HCT116 (cell line): ENCODE results near the gene CDC14A.

ENCODE experiments used
- CTCF ChIP-seq, 3 experiments: fragments of 200-600 bp in 1 of 3; sonication (generic) in 1 of 3; IDR thresholded peaks in 2 of 3; conservative IDR thresholded peaks in 1 of 3; 2 replicates each; pipeline ENCODE4 v1.5.1; 2012 to 2017; ENCODE audit warnings: low read depth in 2 of 3, low read length in 2 of 3, antibody characterized with exemption in 1 of 3, borderline replicate concordance in 1 of 3, control low read depth in 1 of 3, mild to moderate bottlenecking in 1 of 3, mixed read lengths in 1 of 3, mixed run types in 1 of 3, moderate library complexity in 1 of 3; ENCODE audit not compliant: insufficient read depth in 1 of 3
- EGR1 ChIP-seq: IDR thresholded peaks from 2 replicates; pipeline ENCODE4 v1.6.1; 2012; ENCODE audit warnings: low read depth
- EZH2 ChIP-seq: fragments of 200-600 bp; sonication (generic); IDR thresholded peaks from 2 replicates; pipeline ENCODE4 v1.6.1; 2017; ENCODE audit warnings: antibody characterized with exemption, mixed run types
- EZH2phosphoT487 ChIP-seq: fragments of 200-600 bp; IDR thresholded peaks from 2 replicates; pipeline ENCODE4 v1.6.1; 2018; ENCODE audit warnings: antibody characterized with exemption, borderline replicate concordance
- FOSL1 ChIP-seq: IDR thresholded peaks from 2 replicates; pipeline ENCODE4 v1.6.1; 2012; ENCODE audit warnings: low read depth
- JUND ChIP-seq: IDR thresholded peaks from 2 replicates; pipeline ENCODE4 v1.6.1; 2012
- MAX ChIP-seq: IDR thresholded peaks from 2 replicates; pipeline ENCODE4 v1.6.1; 2012
- POLR2A ChIP-seq: IDR thresholded peaks from 2 replicates; pipeline ENCODE4 v1.7.0; 2011; ENCODE audit warnings: borderline replicate concordance; ENCODE audit not compliant: insufficient read depth, insufficient read length; ENCODE audit errors: extremely low read depth
- RAD21 ChIP-seq: IDR thresholded peaks from 2 replicates; pipeline ENCODE4 v1.6.1; 2012; ENCODE audit warnings: low read depth, mild to moderate bottlenecking
- REST ChIP-seq: IDR thresholded peaks from 2 replicates; pipeline ENCODE4 v1.6.1; 2012; ENCODE audit warnings: low read depth
- SP1 ChIP-seq: IDR thresholded peaks from 2 replicates; pipeline ENCODE4 v1.6.1; 2012; ENCODE audit warnings: low read depth
- SRF ChIP-seq: IDR thresholded peaks from 2 replicates; pipeline ENCODE4 v1.6.1; 2012; ENCODE audit warnings: low read depth
- YY1 ChIP-seq: IDR thresholded peaks from 2 replicates; pipeline ENCODE4 v1.6.1; 2011; ENCODE audit warnings: low read length, low read depth, moderate library complexity, mild to moderate bottlenecking; ENCODE audit not compliant: insufficient replicate concordance; ENCODE audit errors: extremely low read depth
- ZNF274 ChIP-seq: fragments of 200-500 bp; sonication (Bioruptor generic); IDR thresholded peaks from 2 replicates; pipeline ENCODE4 v1.6.1; 2014; ENCODE audit warnings: mild to moderate bottlenecking, low read depth, low read length, inconsistent platforms

GRCh38 chr1:100322436-100323211, 29.7 kb upstream of the CDC14A start:
- TF ChIP-seq REST (no peak), POLR2A (no peak), JUND (no peak), CTCF (IDR thresholded peaks at IDR 0.05 in 2 of 3, conservative IDR thresholded peaks at IDR 0.05 in 1 of 3; ENCODE audit: borderline replicate concordance in 1 of 3, insufficient read depth in 1 of 3, low read depth in 2 of 3, low read length in 2 of 3) (no peak), MAX (no peak), EZH2 (no peak), EZH2phosphoT487 (no peak), EGR1 (no peak), SRF (no peak), SP1 (no peak), RAD21 (no peak), ZNF274 (no peak), FOSL1 (no peak), YY1 (no peak)
